Endothelial cell of umbilical vein (primary cell): ENCODE measurements around the gene SORCS3. TPM values are rescaled to one million over a fixed set of nuclear protein-coding genes. Genes with fewer than 3 reads are reported as not detected.

Experiments used
- BruUV-seq: library from RNA; stranded (reverse); fragments of 400-500 nt; replicated peaks from 2 replicates; lab custom pipeline; 2021; lab: Mats Ljungman, UMichigan
- CTCF ChIA-PET: fragments of 300-600, 350-600 bp; sonication (Branson Sonifier 250); formaldehyde crosslinking; loops from one replicate; lab custom pipeline; 2021; ENCODE audit warnings: antibody characterized with exemption, inconsistent platforms; lab: Charles Lee
- POLR2A ChIA-PET: fragments of 300-600, 350-600 bp; sonication (Branson Sonifier 250); formaldehyde crosslinking; loops from one replicate; lab custom pipeline; 2021; ENCODE audit warnings: antibody characterized with exemption, inconsistent platforms; lab: Charles Lee
- DNase-seq: peaks from one replicate; pipeline ENCODE4 v3.0.0-alpha.2; 2011; ENCODE audit warnings: low read depth, low spot score
- FAIRE-seq: peaks from 2 replicates; lab custom pipeline; 2011; peaks lifted over from hg19 to GRCh38; lab: Jason Lieb, UNC
- H2AFZ ChIP-seq: 2 replicates; pipeline ENCODE4 v1.6.0; 2012; ENCODE audit warnings: low read depth, low read length, control low read depth, inconsistent platforms
- H3K27ac ChIP-seq: 2 replicates; pipeline ENCODE4 v1.5.1; 2011; ENCODE audit warnings: low read depth, mild to moderate bottlenecking, control low read depth, low read length, moderate library complexity; ENCODE audit not compliant: insufficient read depth
- H3K27me3 ChIP-seq, 2 experiments: 2 replicates each; pipeline versions ENCODE4 v1.6.0 to v1.6.1; 2011; ENCODE audit warnings: low read length in 2 of 2, mixed read lengths in 1 of 2; ENCODE audit not compliant: control insufficient read depth in 2 of 2, insufficient read depth in 2 of 2
- H3K36me3 ChIP-seq, 2 experiments: 2 replicates in 1 of 2; 3 replicates in 1 of 2; pipeline ENCODE4 v1.5.1; 2011; ENCODE audit warnings: low read length in 2 of 2, mild to moderate bottlenecking in 1 of 2, moderate library complexity in 1 of 2; ENCODE audit not compliant: control insufficient read depth in 2 of 2, insufficient read depth in 2 of 2; ENCODE audit errors: extremely low read depth in 1 of 2
- H3K4me1 ChIP-seq: 3 replicates; pipeline ENCODE4 v1.5.1; 2011; ENCODE audit warnings: mild to moderate bottlenecking, low read length; ENCODE audit not compliant: control insufficient read depth, insufficient read depth; ENCODE audit errors: extremely low read depth
- H3K4me2 ChIP-seq: 2 replicates; pipeline ENCODE4 v1.6.1; 2011; ENCODE audit warnings: low read length, control low read depth, mixed read lengths; ENCODE audit not compliant: insufficient read depth
- H3K4me3 ChIP-seq, 3 experiments: fragments of 200-600 bp in 1 of 3; sonication (generic), shearing (Covaris generic) in 1 of 3; replicated peaks in 1 of 3; 2 replicates each; pipeline ENCODE4 v1.5.1; 2011 to 2016; ENCODE audit warnings: control low read depth in 3 of 3, low read length in 3 of 3, mild to moderate bottlenecking in 2 of 3, inconsistent platforms in 1 of 3, low read depth in 1 of 3, moderate library complexity in 1 of 3; ENCODE audit not compliant: insufficient read depth in 1 of 3
- H3K79me2 ChIP-seq: 2 replicates; pipeline ENCODE4 v1.6.0; 2012; ENCODE audit warnings: low read length, inconsistent platforms; ENCODE audit not compliant: control insufficient read depth, insufficient read depth
- H3K9ac ChIP-seq: replicated peaks from 2 replicates; pipeline ENCODE3; 2011; ENCODE audit warnings: low read length, control low read depth; ENCODE audit not compliant: insufficient read depth; ENCODE audit errors: extremely low read depth
- H3K9me1 ChIP-seq: replicated peaks from 3 replicates; pipeline ENCODE4 v1.6.0; 2011; ENCODE audit warnings: mild to moderate bottlenecking, low read length; ENCODE audit not compliant: control insufficient read depth, insufficient read depth; ENCODE audit errors: extremely low read depth
- H3K9me3 ChIP-seq: replicated peaks from 2 replicates; pipeline ENCODE4 v1.5.1; 2012; ENCODE audit warnings: low read length, inconsistent platforms; ENCODE audit not compliant: control insufficient read depth, insufficient read depth
- H4K20me1 ChIP-seq: replicated peaks from 2 replicates; pipeline ENCODE3; 2011; ENCODE audit warnings: mild to moderate bottlenecking, low read length; ENCODE audit not compliant: control insufficient read depth, insufficient read depth; ENCODE audit errors: extremely low read depth
- CTCF ChIP-seq, 2 donors: IDR thresholded peaks; 1 replicate in 1 of 2; 2 replicates in 1 of 2; pipeline ENCODE4 v1.5.1; 2011; ENCODE audit warnings: low read length in 2 of 2, mild to moderate bottlenecking in 2 of 2, moderate library complexity in 2 of 2, control low read depth in 1 of 2, inconsistent platforms in 1 of 2, low read depth in 1 of 2; ENCODE audit not compliant: insufficient read depth in 1 of 2; ENCODE audit errors: extremely low read depth in 1 of 2
- EZH2 ChIP-seq: IDR thresholded peaks from 2 replicates; pipeline ENCODE4 v1.6.1; 2012; ENCODE audit warnings: borderline replicate concordance, low read depth, mild to moderate bottlenecking, moderate library complexity, low read length, inconsistent platforms; ENCODE audit not compliant: severe bottlenecking
- FOS ChIP-seq: IDR thresholded peaks from 2 replicates; pipeline ENCODE4 v1.6.1; 2011; ENCODE audit warnings: mild to moderate bottlenecking, low read length, moderate library complexity, borderline replicate concordance; ENCODE audit not compliant: insufficient read depth
- GATA2 ChIP-seq: IDR thresholded peaks from 2 replicates; pipeline ENCODE4 v1.7.0; 2011; ENCODE audit warnings: low read depth, mild to moderate bottlenecking, moderate library complexity, mixed read lengths, low read length; ENCODE audit not compliant: insufficient read length, insufficient read depth
- JUN ChIP-seq: IDR thresholded peaks from 2 replicates; pipeline ENCODE4 v1.6.1; 2011; ENCODE audit warnings: borderline replicate concordance, low read depth; ENCODE audit not compliant: insufficient read length, insufficient read depth
- MAX ChIP-seq: IDR thresholded peaks from 2 replicates; pipeline ENCODE4 v1.6.1; 2011; ENCODE audit not compliant: insufficient read depth, insufficient read length
- MYC ChIP-seq: IDR thresholded peaks from one replicate; pipeline ENCODE4 v1.6.1; 2011; ENCODE audit warnings: mild to moderate bottlenecking, low read depth, low read length
- POLR2A ChIP-seq: IDR thresholded peaks from 2 replicates; pipeline ENCODE4 v1.6.1; 2012; ENCODE audit warnings: low read depth, mild to moderate bottlenecking, control low read depth, low read length
- POLR2AphosphoS5 ChIP-seq: IDR thresholded peaks from 2 replicates; pipeline ENCODE4 v1.6.1; 2012; ENCODE audit warnings: low read depth, mild to moderate bottlenecking, control low read depth, low read length, moderate library complexity; ENCODE audit not compliant: insufficient read depth
- dilution Hi-C: fragments of 300-500 bp; cut with MboI; formaldehyde crosslinking; loops from one replicate; pipeline ENCODE4 v1.15.0; 2019; ENCODE audit warnings: low sequenced_read_pairs; ENCODE audit not compliant: extremely low pct_ligation_motif_present
- intact Hi-C: fragments of 100-400 bp; cut with micrococcal nuclease; formaldehyde crosslinking; loops from one replicate; pipeline ENCODE4 v1.10.0; 2022
- polyA plus RNA-seq, 4 experiments: library from polyadenylated mRNA; depleted of rRNA in 3 of 4; stranded (reverse) in 3 of 4; unstranded in 1 of 4; fragments of >200 nt; gene quantifications; 2 replicates each; pipeline versions ENCODE4 v1.2.1 to v1.2.3, GENCODE V29; 2011 to 2012; ENCODE audit warnings: missing spikeins in 1 of 4
- total RNA-seq: library from RNA; stranded (reverse); gene quantifications from 2 replicates; pipeline ENCODE4 v1.2.3, GENCODE V29; 2021

The SORCS3 gene
- total and polyA plus RNA-seq, 2 donors (not counting 3 experiments of a cell fraction or from before 2014, with no cell fraction given): not detected

- Histone ChIP-seq H3K9me1 (no peaks in the 10 kb centered on the region), H3K79me2 (no peaks in the 10 kb centered on the region), H3K36me3 (no peaks in the 10 kb centered on the region), H3K9me3 (peaks cover 2% of the 10 kb centered on the region), H2AFZ (no peak overlapping the region), H3K4me2 (no peak overlapping the region), H3K27ac (no peak overlapping the region), H3K4me3 (no peak overlapping the region), H3K4me1 (no peaks in the 10 kb centered on the region), H3K9ac (no peak overlapping the region), H3K27me3 (no peaks in the 10 kb centered on the region), H4K20me1 (no peaks in the 10 kb centered on the region)
- DNase-seq (no peak), FAIRE-seq (no peak)
- ChIA-PET POLR2A (no interaction called here), CTCF (no interaction called here)
- intact Hi-C loops (no loop called here), dilution Hi-C loops (no loop called here)
- TF ChIP-seq POLR2A: no peak
- TF ChIP-seq EZH2: no peak
- no peak for TF ChIP-seq POLR2AphosphoS5
- TF ChIP-seq GATA2: no peak
- TF ChIP-seq FOS: no peak
- no peak for TF ChIP-seq JUN
- TF ChIP-seq MYC: no peak
- TF ChIP-seq MAX: no peak
- no peak for TF ChIP-seq CTCF (IDR thresholded peaks at IDR 0.05; ENCODE audit: extremely low read depth in 1 of 2, insufficient read depth in 1 of 2, low read depth in 1 of 2, low read length in 2 of 2)
- no TSS peak for BruUV-seq
Observed at GRCh38 chr10:104935656-104936055, 294.6 kb downstream of the SORCS3 start.
